GM12865 (cell line): ENCODE measurements around the gene VWA5B1.

Experiments
- DNase-seq: peaks from one replicate; pipeline ENCODE4 v3.0.0; 2010; ENCODE audit warnings: low read depth
- H3K4me3 ChIP-seq: 2 replicates; pipeline ENCODE4 v1.5.1; 2011; ENCODE audit warnings: mild to moderate bottlenecking, low read depth, low read length, control low read depth
- CTCF ChIP-seq: IDR thresholded peaks from 2 replicates; pipeline ENCODE4 v1.5.1; 2011; ENCODE audit warnings: low read length, control low read depth, low read depth, inconsistent platforms; ENCODE audit not compliant: insufficient read depth; ENCODE audit errors: missing control alignments

VWA5B1 gene

GRCh38 chr1:20322081-20322824, 31.6 kb downstream of the VWA5B1 start:
- no peak for TF ChIP-seq CTCF
- H3K4me3 ChIP-seq, result no peak overlapping the region
- peak; percentile 75 for DNase-seq

- no peak overlapping the region for H3K4me3 ChIP-seq
Measured at GRCh38 chr1:20322825-20323612, 32.3 kb downstream of the VWA5B1 start.

GRCh38 chr1:20323613-20323920, 32.9 kb downstream of the VWA5B1 start:
- TF ChIP-seq CTCF, result no peak
- DNase-seq, result no peak
- H3K4me3 ChIP-seq, result no peak overlapping the region

More at GRCh38 chr1:20322825-20323612, 32.3 kb downstream of the VWA5B1 start:
- TF ChIP-seq CTCF, result no peak
- peak; percentile 52 for DNase-seq

- no peak for TF ChIP-seq CTCF
- no peak for DNase-seq
- H3K4me3 ChIP-seq, result no peak overlapping the region
Measured at GRCh38 chr1:20324704-20325406, 34.2 kb downstream of the VWA5B1 start.

GRCh38 chr1:20325407-20325843, 34.8 kb downstream of the VWA5B1 start:
- no peak for DNase-seq
- H3K4me3 ChIP-seq, result no peak overlapping the region
- no peak for TF ChIP-seq CTCF

GRCh38 chr1:20325844-20326420, 35.3 kb downstream of the VWA5B1 start:
- no peak for TF ChIP-seq CTCF
- DNase-seq, result no peak
- no peak overlapping the region for H3K4me3 ChIP-seq
